ENCODE data around the gene CTNND1. TPM values are rescaled to one million over a fixed set of nuclear protein-coding genes. Genes with fewer than 3 reads are reported as not detected.
A peak's percentile ranks its signal among the peaks of the same experiment; 100 is the strongest.

The CTNND1 gene
- total and polyA plus RNA-seq, 2 donors from 2014 or later: 52.7 to 272 TPM

DNA sequence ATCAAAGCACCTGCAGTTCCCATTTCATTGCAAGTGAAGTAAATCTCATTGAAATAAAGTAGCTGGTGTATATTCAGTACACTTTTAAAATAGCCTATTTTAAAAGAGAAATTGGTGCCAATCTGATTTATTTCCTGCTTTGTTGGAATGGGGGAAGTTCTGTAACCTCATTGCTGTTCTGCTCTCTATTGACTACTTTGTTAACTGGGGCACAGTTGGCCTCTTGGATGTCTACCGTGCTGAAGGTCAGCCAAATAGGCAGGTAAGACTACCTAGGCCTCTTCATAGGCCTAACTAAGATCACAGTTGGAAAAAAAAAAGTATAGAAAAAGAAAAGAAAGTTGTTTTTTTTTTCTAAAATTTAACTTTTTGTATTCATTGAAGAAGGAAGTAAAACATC lies 9.2 kb downstream of the CTNND1 start:
- TF ChIP-seq, protein P1, sequence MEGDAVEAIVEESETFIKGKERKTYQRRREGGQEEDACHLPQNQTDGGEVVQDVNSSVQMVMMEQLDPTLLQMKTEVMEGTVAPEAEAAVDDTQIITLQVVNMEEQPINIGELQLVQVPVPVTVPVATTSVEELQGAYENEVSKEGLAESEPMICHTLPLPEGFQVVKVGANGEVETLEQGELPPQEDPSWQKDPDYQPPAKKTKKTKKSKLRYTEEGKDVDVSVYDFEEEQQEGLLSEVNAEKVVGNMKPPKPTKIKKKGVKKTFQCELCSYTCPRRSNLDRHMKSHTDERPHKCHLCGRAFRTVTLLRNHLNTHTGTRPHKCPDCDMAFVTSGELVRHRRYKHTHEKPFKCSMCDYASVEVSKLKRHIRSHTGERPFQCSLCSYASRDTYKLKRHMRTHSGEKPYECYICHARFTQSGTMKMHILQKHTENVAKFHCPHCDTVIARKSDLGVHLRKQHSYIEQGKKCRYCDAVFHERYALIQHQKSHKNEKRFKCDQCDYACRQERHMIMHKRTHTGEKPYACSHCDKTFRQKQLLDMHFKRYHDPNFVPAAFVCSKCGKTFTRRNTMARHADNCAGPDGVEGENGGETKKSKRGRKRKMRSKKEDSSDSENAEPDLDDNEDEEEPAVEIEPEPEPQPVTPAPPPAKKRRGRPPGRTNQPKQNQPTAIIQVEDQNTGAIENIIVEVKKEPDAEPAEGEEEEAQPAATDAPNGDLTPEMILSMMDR (IDR thresholded peaks at IDR 0.05; ENCODE audit: borderline replicate concordance, extremely low read depth, insufficient read depth): no peak
- H3K27me3 ChIP-seq (ENCODE audit: control insufficient read depth, insufficient read depth, low read length): no peaks in the 10 kb centered on the region
- intact Hi-C loops (cut with DNase I): no loop called here
- peaks cover 2 to 38% (median 21%) of the 10 kb centered on the region in 3 donors for H3K4me1 ChIP-seq (ENCODE audit: control insufficient read depth in 2 of 3, insufficient read depth in 2 of 3, low read depth in 1 of 3, low read length in 3 of 3)
- H3K9me3 ChIP-seq (ENCODE audit: control insufficient read depth in 2 of 3, insufficient read depth in 1 of 3, low read length in 3 of 3): no peaks in the 10 kb centered on the region
- no peaks in the 10 kb centered on the region for H3K36me3 ChIP-seq (ENCODE audit: control insufficient read depth in 2 of 3, insufficient read depth in 3 of 3, low read length in 3 of 3)
- FAIRE-seq (no peak), DNase-seq (no peak)
- no peak overlapping the region for H3K27ac ChIP-seq (ENCODE audit: low read depth in 2 of 2, low read length in 2 of 2)
- no peak overlapping the region for H3K4me3 ChIP-seq (ENCODE audit: low read length in 3 of 3)
- H3K9ac ChIP-seq (ENCODE audit: low read length in 3 of 3): no peak overlapping the region

DNA sequence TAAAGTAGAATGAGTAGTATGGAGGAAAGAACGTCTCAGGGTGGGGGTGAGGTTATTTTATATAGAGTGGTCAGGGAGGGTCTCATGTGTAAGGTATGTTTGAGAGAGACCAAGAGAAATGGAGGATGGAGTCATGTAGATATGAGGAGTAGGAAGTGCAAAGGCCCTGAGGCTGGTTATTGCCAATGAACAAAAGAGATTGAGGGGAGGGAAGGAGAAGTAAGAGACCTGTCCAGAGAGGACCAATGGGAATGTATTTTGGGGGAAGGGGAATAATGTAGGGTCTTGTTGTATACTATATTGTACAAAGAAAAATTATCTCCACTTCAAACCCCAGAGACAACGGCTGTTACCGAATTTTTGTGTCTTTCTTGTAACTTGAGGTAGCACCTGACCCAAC lies 9.8 kb downstream of the CTNND1 start:
- intact Hi-C loops (cut with DNase I): no loop called here
- Histone ChIP-seq H3K9ac (ENCODE audit: low read length in 3 of 3) (no peak overlapping the region), H3K27ac (ENCODE audit: low read depth in 2 of 2, low read length in 2 of 2) (no peak overlapping the region), H3K4me3 (ENCODE audit: low read length in 3 of 3) (no peak overlapping the region), H3K27me3 (ENCODE audit: control insufficient read depth, insufficient read depth, low read length) (no peaks in the 10 kb centered on the region), H3K4me1 (ENCODE audit: control insufficient read depth in 2 of 3, insufficient read depth in 2 of 3, low read depth in 1 of 3, low read length in 3 of 3) (peaks cover 8 to 40% (median 26%) of the 10 kb centered on the region in 3 donors), H3K9me3 (ENCODE audit: control insufficient read depth in 2 of 3, insufficient read depth in 1 of 3, low read length in 3 of 3) (no peaks in the 10 kb centered on the region), H3K36me3 (ENCODE audit: control insufficient read depth in 2 of 3, insufficient read depth in 3 of 3, low read length in 3 of 3) (no peaks in the 10 kb centered on the region)
- TF ChIP-seq, protein P1 (IDR thresholded peaks at IDR 0.05; ENCODE audit: borderline replicate concordance, extremely low read depth, insufficient read depth): no peak
- DNase-seq (no peak), FAIRE-seq (no peak)

DNA sequence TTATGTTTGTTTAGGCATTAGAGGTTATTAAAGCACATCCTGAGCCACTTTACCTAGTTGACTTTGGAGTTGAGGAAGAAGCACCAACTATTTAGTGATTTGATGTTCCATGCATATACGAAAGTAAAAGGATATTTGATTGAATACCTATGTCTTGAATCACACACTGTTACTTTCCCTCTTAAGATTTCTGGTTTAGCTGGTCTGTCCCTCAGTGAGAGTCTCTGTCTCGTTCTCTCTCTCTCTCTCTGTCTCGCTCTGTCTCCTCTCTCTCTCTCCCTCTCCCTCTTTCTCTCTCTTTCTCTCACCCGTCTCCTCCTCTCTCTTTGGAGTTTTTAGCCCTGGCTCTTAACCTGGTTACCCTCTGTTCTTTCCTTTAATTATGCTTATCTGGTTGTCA lies 11.0 kb downstream of the CTNND1 start:
- TF ChIP-seq, protein P1 (IDR thresholded peaks at IDR 0.05; ENCODE audit: borderline replicate concordance, extremely low read depth, insufficient read depth): no peak
- H3K27ac ChIP-seq (ENCODE audit: low read depth in 2 of 2, low read length in 2 of 2): peak overlapping the region in 1 of 2 donors; percentile 10
- FAIRE-seq (no peak), DNase-seq (no peak)
- H3K4me1 ChIP-seq (ENCODE audit: control insufficient read depth in 2 of 3, insufficient read depth in 2 of 3, low read depth in 1 of 3, low read length in 3 of 3): peaks cover 17 to 45% (median 35%) of the 10 kb centered on the region in 3 donors
- no peaks in the 10 kb centered on the region for H3K9me3 ChIP-seq (ENCODE audit: control insufficient read depth in 2 of 3, insufficient read depth in 1 of 3, low read length in 3 of 3)
- intact Hi-C loops (cut with DNase I): no loop called here
- H3K27me3 ChIP-seq (ENCODE audit: control insufficient read depth, insufficient read depth, low read length): no peaks in the 10 kb centered on the region
- no peak overlapping the region for H3K9ac ChIP-seq (ENCODE audit: low read length in 3 of 3)
- H3K36me3 ChIP-seq (ENCODE audit: control insufficient read depth in 2 of 3, insufficient read depth in 3 of 3, low read length in 3 of 3): no peaks in the 10 kb centered on the region
- H3K4me3 ChIP-seq (ENCODE audit: low read length in 3 of 3): no peak overlapping the region

DNA sequence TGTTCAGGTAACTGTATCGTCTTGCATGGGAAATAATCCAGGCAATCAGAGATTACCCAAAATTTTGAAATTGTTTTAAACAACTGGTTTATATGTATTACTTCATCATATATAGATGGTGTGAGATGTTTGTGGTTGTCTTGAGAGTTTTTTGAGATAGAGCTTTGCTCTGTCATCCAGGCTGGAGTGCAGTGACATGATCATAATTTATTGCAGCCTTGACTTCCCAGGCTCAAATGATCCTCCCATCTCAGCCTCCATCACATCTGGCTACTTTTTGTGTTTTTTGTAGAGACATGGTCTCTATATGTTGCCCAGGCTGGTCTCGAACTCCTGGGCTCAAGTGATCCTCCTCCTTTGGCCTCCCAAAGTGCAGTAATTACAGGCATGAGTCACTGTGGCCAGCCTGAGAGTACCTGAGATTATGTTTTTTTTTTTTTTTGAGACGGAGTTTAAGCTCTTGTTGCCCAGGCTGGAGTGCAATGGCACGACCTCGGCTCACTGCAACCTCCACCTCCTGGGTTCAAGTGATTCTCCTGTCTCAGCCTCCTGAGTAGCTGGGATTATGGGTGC lies 11.5 kb downstream of the CTNND1 start:
- Histone ChIP-seq H3K4me1 (ENCODE audit: control insufficient read depth in 2 of 3, insufficient read depth in 2 of 3, low read depth in 1 of 3, low read length in 3 of 3) (peaks cover 23 to 50% (median 40%) of the 10 kb centered on the region in 3 donors), H3K36me3 (ENCODE audit: control insufficient read depth in 2 of 3, insufficient read depth in 3 of 3, low read length in 3 of 3) (no peaks in the 10 kb centered on the region), H3K27me3 (ENCODE audit: control insufficient read depth, insufficient read depth, low read length) (no peaks in the 10 kb centered on the region), H3K9me3 (ENCODE audit: control insufficient read depth in 2 of 3, insufficient read depth in 1 of 3, low read length in 3 of 3) (no peaks in the 10 kb centered on the region), H3K27ac (ENCODE audit: low read depth in 2 of 2, low read length in 2 of 2) (peak overlapping the region in 1 of 2 donors; percentile 10), H3K9ac (ENCODE audit: low read length in 3 of 3) (no peak overlapping the region), H3K4me3 (ENCODE audit: low read length in 3 of 3) (no peak overlapping the region)
- TF ChIP-seq, protein P1 (IDR thresholded peaks at IDR 0.05; ENCODE audit: borderline replicate concordance, extremely low read depth, insufficient read depth): no peak
- intact Hi-C loops (cut with DNase I): no loop called here
- no peak for FAIRE-seq
- no peak for DNase-seq
